A172 (cell line): ENCODE measurements around the gene PDK4. TPM values are rescaled to one million over a fixed set of nuclear protein-coding genes. Genes with fewer than 3 reads are reported as not detected.
"Not testable (repeated sequence)": the region's sequence is repeated elsewhere in the genome, so short reads cannot be mapped to it uniquely, and the experiment has no call there.

Experiments
- DNase-seq: peaks from one replicate; pipeline ENCODE4 v3.0.0-alpha.2; 2015; ENCODE audit warnings: low spot score
- total RNA-seq: library from RNA; depleted of rRNA; stranded (reverse); fragments of >200 nt; shearing (Covaris generic); gene quantifications from 2 replicates; pipeline ENCODE4 v1.2.3, GENCODE V29; 2014

The PDK4 gene
- total RNA-seq, 1 experiment from 2014 or later: 0.07 TPM

- not testable (repeated sequence) for DNase-seq
Observed at GRCh38 chr7:95604811-95605210, 8.5 kb upstream of the PDK4 start.

GRCh38 chr7:95604397-95604796, 8.1 kb upstream of the PDK4 start:
- not testable (repeated sequence) for DNase-seq

GRCh38 chr7:95602421-95602820, 6.1 kb upstream of the PDK4 start:
- no peak for DNase-seq

- DNase-seq: no peak
Observed at GRCh38 chr7:95601316-95601715, 5.0 kb upstream of the PDK4 start.

- no peak for DNase-seq
Observed at GRCh38 chr7:95599069-95599468, 2.8 kb upstream of the PDK4 start.

- DNase-seq: no peak
Observed at GRCh38 chr7:95598511-95598910, 2.2 kb upstream of the PDK4 start.

- DNase-seq: no peak
Observed at GRCh38 chr7:95595746-95596197, 544 bp downstream of the PDK4 start.

GRCh38 chr7:95594185-95594584, 2.1 kb downstream of the PDK4 start:
- no peak for DNase-seq

GRCh38 chr7:95593343-95593742, 3.0 kb downstream of the PDK4 start:
- no peak for DNase-seq

GRCh38 chr7:95592570-95592969, 3.7 kb downstream of the PDK4 start:
- DNase-seq: no peak

- DNase-seq: no peak
Observed at GRCh38 chr7:95590387-95591248, 5.7 kb downstream of the PDK4 start.

- DNase-seq: no peak
Observed at GRCh38 chr7:95589766-95590165, 6.5 kb downstream of the PDK4 start.

GRCh38 chr7:95589031-95589430, 7.3 kb downstream of the PDK4 start:
- no peak for DNase-seq

- no peak for DNase-seq
Observed at GRCh38 chr7:95586951-95587301, 9.4 kb downstream of the PDK4 start.

GRCh38 chr7:95585426-95585789, 10.9 kb downstream of the PDK4 start:
- no peak for DNase-seq

GRCh38 chr7:95584769-95585425, 11.4 kb downstream of the PDK4 start:
- no peak for DNase-seq

- DNase-seq: no peak
Observed at GRCh38 chr7:95583834-95584621, 12.3 kb downstream of the PDK4 start.

GRCh38 chr7:95582578-95583293, 13.6 kb downstream of the PDK4 start:
- DNase-seq: no peak

GRCh38 chr7:95581467-95581866, 14.8 kb downstream of the PDK4 start:
- no peak for DNase-seq

- no peak for DNase-seq
Observed at GRCh38 chr7:95579318-95579717, 17.0 kb downstream of the PDK4 start.

- DNase-seq: no peak
Observed at GRCh38 chr7:95578299-95578855, 17.9 kb downstream of the PDK4 start.

- no peak for DNase-seq
Observed at GRCh38 chr7:95577137-95577536, 19.2 kb downstream of the PDK4 start.
